ENCODE results near the gene GBA3. TPM values are rescaled to one million over a fixed set of nuclear protein-coding genes. Genes with fewer than 3 reads are reported as not detected.

Gene GBA3
- total RNA-seq, 4 donors from 2014 or later, result 2.4 TPM; not detected in 3

DNA sequence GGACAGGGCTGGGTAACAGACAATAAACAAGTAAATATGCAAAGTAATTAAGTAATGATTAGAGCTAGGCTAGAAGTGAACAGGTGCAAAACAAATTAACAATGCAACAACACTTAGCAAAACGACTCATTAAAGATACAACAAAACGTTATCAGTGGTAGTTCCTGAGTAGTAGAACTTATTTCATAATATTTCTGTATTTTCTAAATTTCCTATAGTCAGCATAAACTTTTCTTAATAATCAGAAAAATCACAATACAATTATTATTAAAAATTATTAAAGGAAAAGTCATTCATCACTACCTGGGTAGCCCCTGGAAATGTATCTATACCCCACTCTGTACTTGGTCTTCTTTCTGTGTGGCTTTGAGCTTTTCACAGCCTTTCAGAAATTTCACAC is 166.6 kb downstream of the GBA3 start:
- Histone ChIP-seq H3K4me1 (no peaks in the 10 kb centered on the region), H3K9me3 (no peaks in the 10 kb centered on the region), H3K4me3 (no peak overlapping the region), H3K27me3 (no peaks in the 10 kb centered on the region), H3K36me3 (no peaks in the 10 kb centered on the region), H3K27ac (no peak overlapping the region)
- no peak for DNase-seq
- TF ChIP-seq, protein P1, sequence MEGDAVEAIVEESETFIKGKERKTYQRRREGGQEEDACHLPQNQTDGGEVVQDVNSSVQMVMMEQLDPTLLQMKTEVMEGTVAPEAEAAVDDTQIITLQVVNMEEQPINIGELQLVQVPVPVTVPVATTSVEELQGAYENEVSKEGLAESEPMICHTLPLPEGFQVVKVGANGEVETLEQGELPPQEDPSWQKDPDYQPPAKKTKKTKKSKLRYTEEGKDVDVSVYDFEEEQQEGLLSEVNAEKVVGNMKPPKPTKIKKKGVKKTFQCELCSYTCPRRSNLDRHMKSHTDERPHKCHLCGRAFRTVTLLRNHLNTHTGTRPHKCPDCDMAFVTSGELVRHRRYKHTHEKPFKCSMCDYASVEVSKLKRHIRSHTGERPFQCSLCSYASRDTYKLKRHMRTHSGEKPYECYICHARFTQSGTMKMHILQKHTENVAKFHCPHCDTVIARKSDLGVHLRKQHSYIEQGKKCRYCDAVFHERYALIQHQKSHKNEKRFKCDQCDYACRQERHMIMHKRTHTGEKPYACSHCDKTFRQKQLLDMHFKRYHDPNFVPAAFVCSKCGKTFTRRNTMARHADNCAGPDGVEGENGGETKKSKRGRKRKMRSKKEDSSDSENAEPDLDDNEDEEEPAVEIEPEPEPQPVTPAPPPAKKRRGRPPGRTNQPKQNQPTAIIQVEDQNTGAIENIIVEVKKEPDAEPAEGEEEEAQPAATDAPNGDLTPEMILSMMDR (IDR thresholded peaks at IDR 0.05), result no peak
- TF ChIP-seq POLR2A (IDR thresholded peaks at IDR 0.05), result no peak
- intact Hi-C loops (cut with DNase I; ENCODE audit: low total_unique reads), result no loop called here

Other genes starting within 250 kb of the GBA3 start
- gene ADGRA3, start 176.9 kb upstream of the GBA3 start, total RNA-seq, result 100 to 1,000 TPM in 1 of 4 donors, 10 to 100 TPM in 3; 35.3 to 103 (median 45.4) TPM

Measured in uterus (tissue), 4 donors.